Stimulated activated CD8-positive, alpha-beta memory T cell treated with anti-CD3 and anti-CD28 coated beads, Interleukin-12 subunit alpha, Interleukin-12 subunit beta, amount 100 ng/mL, for 4 hours (primary cell): ENCODE measurements around the gene SLC20A1.
A peak's percentile ranks its signal among the peaks of the same experiment; 100 is the strongest.
"Not testable (repeated sequence)": the region's sequence is repeated elsewhere in the genome, so short reads cannot be mapped to it uniquely, and the experiment has no call there.

Experiments used
- DNase-seq: peaks from one replicate; pipeline ENCODE4 v3.0.0-alpha.2; 2020; ENCODE audit warnings: low read depth

Gene SLC20A1

GRCh38 chr2:112683550-112684414, 38.0 kb downstream of the SLC20A1 start:
- no peak for DNase-seq

GRCh38 chr2:112684415-112684775, 38.7 kb downstream of the SLC20A1 start:
- DNase-seq = no peak

- DNase-seq = no peak
Observed at GRCh38 chr2:112685271-112685884, 39.6 kb downstream of the SLC20A1 start.

- DNase-seq = no peak
Observed at GRCh38 chr2:112686348-112687217, 40.8 kb downstream of the SLC20A1 start.

GRCh38 chr2:112687522-112687921, 41.8 kb downstream of the SLC20A1 start:
- no peak for DNase-seq

- DNase-seq = no peak
Observed at GRCh38 chr2:112688086-112688880, 42.5 kb downstream of the SLC20A1 start.

GRCh38 chr2:112690853-112691401, 45.2 kb downstream of the SLC20A1 start:
- peak; percentile 23 for DNase-seq

- DNase-seq = no peak
Observed at GRCh38 chr2:112691881-112692281, 46.1 kb downstream of the SLC20A1 start.

- peak; percentile 21 for DNase-seq
Observed at GRCh38 chr2:112692495-112692911, 46.8 kb downstream of the SLC20A1 start.

- DNase-seq = no peak
Observed at GRCh38 chr2:112692918-112693317, 47.2 kb downstream of the SLC20A1 start.

GRCh38 chr2:112693596-112693995, 47.9 kb downstream of the SLC20A1 start:
- DNase-seq = no peak

- DNase-seq = no peak
Observed at GRCh38 chr2:112694182-112694581, 48.4 kb downstream of the SLC20A1 start.

- no peak for DNase-seq
Observed at GRCh38 chr2:112698834-112699515, 53.2 kb downstream of the SLC20A1 start.

GRCh38 chr2:112699984-112700667, 54.4 kb downstream of the SLC20A1 start:
- DNase-seq = no peak

GRCh38 chr2:112701052-112701451, 55.3 kb downstream of the SLC20A1 start:
- no peak for DNase-seq

- no peak for DNase-seq
Observed at GRCh38 chr2:112703684-112704083, 57.9 kb downstream of the SLC20A1 start.

- no peak for DNase-seq
Observed at GRCh38 chr2:112705575-112705974, 59.8 kb downstream of the SLC20A1 start.

- DNase-seq = no peak
Observed at GRCh38 chr2:112706170-112706664, 60.5 kb downstream of the SLC20A1 start.

- DNase-seq = not testable (repeated sequence)
Observed at GRCh38 chr2:112706947-112707346, 61.2 kb downstream of the SLC20A1 start.

GRCh38 chr2:112708968-112709367, 63.2 kb downstream of the SLC20A1 start:
- no peak for DNase-seq
